CD4-positive, alpha-beta T cell treated with Interleukin-6 at 100 ng/mL for 8 hours (primary cell): ENCODE measurements around the gene ACVR1.
"Not testable (repeated sequence)": the region's sequence is repeated elsewhere in the genome, so short reads cannot be mapped to it uniquely, and the experiment has no call there.

Experiments
- DNase-seq: peaks from one replicate; pipeline ENCODE4 v3.0.0-alpha.2; 2020; ENCODE audit warnings: mixed read lengths, low spot score

ACVR1 gene

DNA sequence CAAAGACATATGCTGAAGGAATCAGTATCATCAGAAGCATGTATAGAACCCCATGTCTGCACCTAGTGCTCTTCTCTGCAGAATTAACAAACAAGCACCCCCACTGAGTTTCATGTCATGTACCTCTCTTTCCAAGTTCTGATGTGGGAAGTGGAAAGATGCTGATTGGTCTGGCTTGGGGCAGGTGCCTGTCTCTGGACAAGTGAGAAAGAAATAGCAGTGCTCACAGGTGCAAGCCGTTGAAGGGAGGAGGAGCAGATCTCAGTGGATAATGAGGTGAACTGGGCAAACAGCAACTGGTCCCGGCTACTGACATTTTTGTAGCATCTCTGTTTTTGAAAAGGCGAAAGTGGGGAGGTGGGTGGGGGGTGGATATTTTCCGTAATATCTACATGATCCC lies 17.5 kb upstream of the ACVR1 start:
- DNase-seq: no peak

DNA sequence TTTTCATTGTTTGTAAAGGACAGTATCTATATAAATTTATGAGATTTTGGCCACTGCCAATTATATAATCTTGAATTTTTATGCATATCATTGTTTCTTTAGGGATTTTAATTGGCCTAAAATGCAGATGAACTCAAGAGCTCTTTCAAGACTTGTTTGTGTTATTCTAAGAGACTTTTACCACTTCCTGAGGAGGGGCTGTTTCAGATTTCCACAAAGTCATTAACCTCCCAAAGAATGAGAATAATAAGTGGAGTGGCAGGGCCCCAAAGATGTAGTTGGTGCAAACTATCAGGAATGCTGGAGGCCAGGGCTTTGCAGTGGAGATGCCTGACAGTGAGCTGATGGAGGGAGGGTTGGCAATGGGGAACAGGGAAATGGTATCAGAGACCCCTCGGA lies 15.5 kb upstream of the ACVR1 start:
- no peak for DNase-seq

DNA sequence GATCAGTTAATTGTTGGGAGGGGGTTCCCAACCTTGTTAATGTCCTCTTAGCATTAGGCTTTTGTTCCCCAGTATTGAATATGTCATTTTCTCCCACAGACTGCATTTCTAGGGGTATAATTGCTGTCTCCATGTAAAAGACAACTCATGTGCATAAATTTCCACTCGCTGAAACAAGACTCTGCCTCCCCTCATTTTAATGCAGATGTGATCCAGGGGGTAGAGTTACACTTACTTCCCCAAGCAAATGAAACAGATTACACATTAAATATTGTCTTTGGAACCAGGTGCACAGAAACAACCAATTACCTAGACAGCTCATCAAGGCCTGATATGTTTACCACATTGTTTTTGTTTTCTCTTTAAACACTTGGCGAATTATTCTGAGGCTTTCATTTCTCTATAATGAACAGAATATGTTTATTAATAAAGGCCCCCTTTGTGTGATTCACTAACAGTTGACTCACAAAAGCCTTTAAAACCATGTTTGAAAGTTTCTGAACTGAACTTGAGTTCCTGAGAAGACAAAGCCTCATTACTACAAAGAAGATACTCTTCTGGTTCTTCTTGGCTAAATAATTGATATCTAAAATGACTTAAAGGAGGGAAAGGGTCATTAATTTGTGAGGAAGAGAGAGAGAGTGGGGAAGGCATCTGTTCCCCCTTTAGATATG lies 15.0 kb upstream of the ACVR1 start:
- DNase-seq: no peak

DNA sequence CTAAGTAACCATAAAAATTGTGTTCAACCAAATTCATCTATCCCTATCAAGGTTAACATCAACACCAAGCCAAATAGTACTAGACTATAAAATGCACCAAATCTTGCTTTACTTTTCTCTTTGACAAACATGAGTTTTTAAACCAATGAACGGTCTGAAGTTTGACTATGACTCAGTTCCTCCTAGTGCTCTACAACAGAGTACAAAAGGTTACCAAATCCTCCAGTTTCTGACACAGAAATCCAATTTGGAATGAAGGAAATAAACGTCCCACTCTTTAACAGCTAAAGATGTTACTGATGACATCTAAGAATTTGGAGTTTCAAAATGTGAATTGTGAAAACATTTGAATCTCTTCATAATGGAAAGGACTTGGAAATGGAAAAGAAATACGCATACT lies 11.8 kb upstream of the ACVR1 start:
- no peak for DNase-seq

DNA sequence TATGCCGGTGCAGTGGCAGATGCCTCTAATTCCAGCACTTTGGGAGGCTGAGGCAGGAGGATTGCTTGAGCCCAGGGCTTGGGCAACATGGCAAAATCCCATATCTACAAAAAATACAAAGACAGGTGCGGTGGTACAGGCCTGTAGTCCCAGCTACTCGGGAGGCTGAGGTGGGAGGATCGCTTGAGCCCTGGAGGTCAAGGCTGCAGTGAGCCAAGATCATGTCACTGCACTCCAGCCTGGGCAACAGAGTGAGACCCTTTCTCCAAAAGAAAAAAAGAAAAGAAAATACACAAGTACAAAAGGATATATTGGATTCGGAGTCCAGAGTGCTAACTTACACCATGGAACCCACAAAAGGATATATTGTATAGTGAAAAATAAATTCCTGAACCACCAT lies 8.4 kb upstream of the ACVR1 start:
- DNase-seq: not testable (repeated sequence)

DNA sequence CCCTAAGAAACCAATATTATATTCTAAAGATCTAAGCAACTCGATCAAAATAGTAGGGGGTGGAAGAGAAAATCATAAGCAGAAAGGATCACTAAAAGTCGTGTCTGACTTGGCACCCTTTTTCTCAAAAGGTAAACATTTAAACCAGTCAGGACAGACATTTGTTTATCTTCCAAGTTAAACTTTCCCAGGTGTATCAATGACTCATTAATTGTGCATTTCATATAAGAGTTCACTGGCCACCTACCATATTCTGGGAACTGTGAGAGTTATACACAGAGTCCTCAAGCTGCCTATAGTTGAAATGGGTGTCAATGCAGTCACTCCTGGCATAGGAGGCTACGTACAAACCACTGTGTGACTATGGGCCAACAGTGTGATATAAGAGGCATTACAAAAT lies 4.8 kb upstream of the ACVR1 start:
- DNase-seq: no peak

DNA sequence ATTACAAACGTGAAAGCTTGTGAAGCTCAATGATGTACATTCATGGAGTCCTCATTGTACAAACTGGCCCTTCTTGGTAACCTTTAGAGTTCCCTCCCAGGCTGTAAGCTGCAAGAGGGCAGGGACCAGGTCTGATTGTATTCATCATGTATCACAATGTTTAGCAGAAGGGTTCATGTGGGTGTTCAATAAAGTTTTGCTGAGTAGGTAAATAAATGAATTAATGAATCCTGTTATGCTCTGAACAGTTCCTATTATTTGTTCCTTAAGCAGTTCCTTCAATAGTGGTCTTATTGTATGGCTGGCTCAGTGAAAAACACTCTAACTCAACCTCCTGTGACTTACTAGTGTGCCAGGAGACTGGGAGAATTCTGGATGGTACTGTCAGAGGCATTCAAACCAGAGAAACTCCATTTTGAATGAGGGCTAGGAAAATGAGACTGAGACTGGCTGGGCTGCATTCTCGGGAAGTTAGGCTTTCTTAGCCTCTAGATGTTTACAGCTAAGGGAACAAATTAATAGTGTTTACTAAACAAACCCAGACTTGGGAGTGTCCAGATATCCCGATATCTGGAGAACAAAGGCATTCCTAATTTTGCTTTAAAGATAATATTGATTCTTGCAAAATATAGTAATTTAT lies 1.8 kb upstream of the ACVR1 start:
- DNase-seq: no peak

DNA sequence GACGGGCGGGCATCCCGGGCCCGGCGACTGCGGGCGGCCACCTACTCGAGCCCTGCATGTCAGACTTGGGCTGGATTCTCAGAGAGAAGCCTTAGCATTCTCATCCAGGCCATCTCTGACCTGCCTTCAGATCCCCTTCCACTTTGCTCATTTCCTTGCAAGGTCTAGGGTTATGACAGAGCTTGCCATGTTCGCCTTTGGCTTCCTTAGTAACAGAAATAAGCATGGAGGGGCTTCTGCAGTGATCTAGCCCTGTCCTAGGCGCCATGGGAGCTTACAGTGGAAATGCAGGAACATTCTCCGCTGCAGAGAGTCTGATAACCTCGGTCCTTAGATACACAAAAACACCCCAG lies 632 bp upstream of the ACVR1 start:
- DNase-seq: no peak

DNA sequence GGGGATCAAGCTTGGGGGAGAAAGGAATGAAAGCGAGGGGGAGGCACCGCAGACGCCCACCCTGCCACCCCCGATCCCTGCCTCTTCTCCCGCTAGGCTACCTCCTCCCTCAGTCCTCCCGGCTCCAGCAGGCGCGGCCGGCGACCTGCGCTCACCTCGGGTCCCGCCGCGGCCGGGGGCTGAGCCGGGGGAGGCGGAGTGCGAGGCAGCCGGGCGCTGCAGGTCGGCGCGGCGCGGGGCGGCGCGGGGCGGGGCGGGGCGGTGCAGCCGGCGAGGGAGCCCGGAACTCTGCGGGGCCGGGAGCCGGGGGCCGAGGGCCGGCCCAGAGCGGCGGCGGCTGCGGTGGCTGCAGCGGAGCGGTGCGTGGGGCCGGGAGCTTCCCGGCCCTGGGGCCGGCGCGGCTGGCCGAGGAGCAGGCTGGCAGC lies 477 bp downstream of the ACVR1 start:
- peak; percentile 27 for DNase-seq

DNA sequence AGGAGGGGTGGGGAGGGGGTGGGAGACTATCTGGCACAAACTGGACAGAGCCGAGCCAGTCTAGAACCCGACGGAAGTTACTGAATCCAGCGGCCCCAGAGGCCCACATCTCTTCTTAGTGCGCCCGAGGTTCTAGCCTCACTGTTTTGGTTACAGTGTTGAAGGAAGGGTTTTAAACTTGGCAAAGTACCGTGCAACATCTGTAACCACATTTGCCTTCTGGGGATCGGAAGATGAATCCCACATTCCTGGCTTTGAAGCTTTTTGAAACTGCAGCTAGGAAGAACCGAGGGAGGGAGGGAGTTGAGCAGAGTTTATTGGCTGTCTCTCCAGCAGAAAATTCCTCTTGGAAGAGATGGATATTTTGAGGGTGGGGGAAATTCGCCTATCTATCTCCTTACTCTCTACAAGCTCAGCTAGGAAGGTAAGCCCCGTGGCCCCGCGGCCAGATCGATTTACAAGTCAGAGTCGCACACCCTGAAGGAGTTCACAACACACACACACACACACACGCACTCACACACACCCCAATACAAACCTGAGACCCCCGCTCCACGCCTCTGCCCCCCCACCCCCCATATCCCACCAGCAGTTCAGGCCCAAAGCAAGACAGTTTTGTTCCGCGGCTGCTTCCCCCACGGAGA lies 1.0 kb downstream of the ACVR1 start:
- DNase-seq: no peak

DNA sequence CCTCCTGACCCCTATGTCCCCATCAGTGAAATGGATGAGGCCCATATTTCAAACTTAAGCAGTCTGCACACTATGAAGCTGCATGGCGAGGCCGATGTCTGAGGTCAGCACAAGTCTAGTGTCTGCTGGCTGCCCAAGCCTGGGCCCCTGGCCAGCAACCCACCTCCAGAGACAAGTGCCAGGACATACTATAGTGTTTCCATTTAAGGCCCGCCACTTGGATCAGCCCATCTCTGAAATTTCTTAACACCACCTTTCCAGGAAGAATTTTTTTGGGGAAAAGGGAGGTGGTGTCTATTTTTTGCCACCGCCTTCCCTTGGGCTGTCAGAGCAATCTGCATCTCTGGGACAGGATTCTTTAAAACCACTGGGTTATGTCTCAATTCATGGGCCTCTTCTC lies 1.8 kb downstream of the ACVR1 start:
- DNase-seq: no peak

DNA sequence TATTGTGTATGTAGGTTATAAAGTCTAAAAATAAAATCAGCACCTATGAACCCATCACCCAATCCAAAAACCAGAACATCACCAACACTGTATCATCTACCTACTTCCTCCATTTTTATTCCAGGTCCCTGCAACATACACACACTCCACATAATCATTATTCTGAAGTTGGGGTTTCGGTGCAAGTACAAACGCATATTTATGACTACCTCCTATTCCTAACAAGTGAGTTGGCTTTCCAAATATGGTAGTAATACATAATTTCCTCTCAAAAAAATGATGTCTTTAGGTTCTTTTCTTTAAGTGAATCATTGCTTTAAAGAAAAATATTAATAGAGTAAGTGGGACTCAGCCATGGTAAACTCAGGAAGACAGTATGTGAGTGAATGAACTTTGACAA lies 3.3 kb downstream of the ACVR1 start:
- DNase-seq: no peak

DNA sequence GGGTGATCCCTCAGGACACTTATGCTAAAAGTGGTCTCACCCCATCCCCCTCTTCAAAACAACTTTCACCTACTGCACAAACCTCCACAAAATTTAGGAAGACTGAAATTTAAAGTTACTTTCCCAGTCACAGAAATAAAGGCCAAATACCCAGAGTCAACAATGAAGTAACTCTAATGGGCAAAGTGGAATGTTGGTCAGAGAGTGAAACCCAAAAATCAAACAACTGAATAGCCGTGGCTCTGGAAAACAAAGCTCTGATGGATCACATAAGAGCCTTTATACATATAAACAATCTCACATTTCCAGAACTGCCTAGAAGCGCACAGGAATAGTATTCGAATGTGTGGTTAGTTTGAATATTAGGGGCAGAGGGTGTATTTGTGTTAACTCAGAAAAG lies 4.7 kb downstream of the ACVR1 start:
- no peak for DNase-seq

DNA sequence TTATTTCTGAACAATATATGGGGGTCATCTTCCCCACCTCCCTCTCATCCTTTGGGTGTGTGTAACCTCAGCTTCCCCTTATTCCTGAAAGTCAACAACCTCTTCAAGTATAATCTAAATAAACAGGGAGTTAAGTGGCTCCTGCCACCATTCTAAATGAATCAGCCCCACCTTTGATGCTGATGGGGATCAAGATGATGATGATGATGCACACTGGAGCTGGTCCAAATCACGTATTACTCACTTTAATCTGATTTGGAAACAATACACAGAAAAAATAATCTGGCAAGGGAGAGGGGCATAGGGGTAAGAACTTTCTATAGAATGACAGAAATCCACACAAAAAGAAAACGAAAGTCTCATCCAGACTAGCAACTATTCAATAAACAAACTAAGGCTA lies 7.1 kb downstream of the ACVR1 start:
- no peak for DNase-seq

DNA sequence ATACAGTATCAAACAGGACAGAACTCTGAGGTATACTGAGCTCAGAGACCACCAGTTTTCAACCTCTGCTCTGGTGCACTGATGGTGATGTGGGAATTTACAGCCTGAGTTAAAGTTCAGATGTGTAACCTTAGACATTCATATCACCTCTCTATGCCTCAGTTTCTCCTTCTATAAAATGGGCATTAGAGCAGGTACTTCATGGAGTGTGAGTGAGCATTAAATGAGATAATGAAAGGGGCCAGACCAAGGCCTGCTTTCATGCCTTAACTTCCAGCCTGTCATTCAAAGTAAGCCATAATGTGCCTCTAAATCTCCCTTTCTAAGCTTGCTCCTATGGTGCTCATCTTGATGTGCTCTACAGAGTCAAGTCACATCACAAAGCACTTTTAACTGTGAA lies 8.4 kb downstream of the ACVR1 start:
- no peak for DNase-seq

DNA sequence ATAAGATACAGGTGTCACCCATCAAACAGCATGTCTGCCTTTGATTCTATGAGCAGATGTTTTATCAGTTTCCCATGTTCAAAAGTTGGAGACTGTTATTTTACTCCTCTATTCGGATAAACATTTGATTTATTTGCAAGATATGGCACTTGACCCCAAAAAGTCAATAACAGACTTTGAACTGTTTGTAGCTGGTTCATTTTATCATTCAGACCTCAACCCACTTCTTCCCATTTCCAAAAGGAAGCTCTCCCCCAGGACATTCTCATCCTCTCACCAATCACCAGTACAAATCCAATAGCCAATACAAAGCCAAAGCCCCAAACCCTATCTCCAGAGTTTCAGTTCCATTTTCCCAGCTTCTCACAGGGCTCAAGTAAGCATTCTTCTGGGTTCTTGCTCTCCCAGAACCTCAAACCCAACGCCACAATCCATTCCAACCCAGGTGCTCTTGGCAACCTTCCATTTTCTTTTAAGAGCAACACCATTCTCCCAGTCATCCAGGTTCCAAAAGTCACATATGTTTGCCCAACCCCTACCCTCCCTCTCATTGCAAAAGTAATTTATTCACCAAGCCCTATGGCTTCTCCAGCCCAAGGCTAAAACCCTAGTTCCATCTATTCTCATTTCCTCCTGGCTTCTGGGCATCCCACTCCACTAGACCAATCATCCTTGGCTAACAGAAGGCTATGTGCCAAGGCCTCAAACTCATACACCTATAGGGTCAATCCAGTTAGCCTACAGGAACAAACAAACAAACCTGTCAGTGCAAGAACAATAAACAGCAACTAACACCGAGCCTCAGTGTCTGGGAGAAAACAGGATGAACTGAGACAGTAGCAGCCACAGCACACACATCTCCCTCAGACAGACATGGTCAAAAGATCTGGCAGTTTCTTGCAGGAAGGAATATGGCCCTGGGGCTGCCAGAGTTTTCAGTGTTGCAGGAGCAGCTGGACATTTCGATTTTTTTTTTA lies 9.2 kb downstream of the ACVR1 start:
- no peak for DNase-seq

DNA sequence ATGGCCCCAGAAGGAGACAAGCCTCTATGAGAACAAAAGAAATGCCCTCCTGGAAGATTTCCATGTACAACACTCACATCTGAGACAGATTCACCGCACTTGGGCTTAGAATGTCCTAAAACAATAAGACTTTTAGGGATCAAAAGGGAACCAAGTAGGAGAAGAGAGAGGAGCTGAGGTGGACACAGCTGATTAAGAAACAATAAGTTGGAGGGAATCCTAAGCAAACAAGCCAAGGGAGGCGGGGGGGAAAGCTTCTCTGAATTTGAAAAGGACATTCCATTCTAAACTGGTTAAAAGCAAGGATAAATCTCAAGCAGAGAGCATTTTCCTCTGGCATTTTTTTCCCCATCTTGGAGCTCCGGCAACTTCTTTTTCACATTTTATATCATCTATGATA lies 9.9 kb downstream of the ACVR1 start:
- DNase-seq: no peak

DNA sequence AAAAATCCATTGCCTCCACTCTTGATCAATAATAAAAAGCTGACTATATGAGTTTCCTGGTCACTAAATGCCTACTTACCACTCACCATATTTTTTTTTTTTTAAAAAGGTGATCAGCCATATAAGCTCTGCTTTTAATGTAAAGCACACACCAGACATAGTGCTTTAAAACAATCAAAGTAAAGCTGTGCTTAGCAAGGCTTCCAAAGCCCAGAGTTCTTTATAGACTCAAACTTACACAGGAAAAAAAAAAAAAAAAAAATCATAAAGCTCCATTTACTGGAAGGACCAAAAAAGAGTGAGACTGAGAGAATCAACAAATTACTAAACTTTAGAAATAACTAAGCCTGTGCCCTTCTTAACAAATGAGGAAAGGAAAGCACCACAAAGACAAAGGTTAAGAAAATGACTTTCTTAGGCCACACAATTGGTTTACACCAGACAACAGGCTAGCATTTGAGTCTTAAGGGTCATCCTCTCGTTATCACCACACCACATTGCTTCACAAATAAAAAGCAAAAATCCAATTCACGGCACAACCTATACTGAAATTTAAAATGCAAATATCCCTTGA lies 11.2 kb downstream of the ACVR1 start:
- DNase-seq: no peak

DNA sequence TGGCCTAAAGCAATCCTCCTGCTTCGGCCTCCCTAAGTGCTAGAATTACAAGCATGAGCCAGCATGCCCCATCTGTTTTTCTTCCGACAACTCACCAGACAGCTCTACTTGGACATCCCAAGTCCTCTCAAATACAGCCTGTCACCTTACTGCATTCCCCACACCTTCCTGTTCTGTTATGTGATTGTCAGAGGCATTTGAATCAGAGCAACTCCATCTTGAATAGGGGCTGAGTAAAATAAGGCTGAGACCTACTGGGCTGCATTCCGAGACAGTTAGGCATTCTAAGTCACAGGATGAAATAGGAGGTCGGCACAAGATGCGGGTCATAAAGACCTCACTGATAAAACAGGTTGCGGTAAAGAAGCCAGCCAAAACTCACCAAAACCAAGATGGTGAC lies 17.3 kb downstream of the ACVR1 start:
- no peak for DNase-seq

DNA sequence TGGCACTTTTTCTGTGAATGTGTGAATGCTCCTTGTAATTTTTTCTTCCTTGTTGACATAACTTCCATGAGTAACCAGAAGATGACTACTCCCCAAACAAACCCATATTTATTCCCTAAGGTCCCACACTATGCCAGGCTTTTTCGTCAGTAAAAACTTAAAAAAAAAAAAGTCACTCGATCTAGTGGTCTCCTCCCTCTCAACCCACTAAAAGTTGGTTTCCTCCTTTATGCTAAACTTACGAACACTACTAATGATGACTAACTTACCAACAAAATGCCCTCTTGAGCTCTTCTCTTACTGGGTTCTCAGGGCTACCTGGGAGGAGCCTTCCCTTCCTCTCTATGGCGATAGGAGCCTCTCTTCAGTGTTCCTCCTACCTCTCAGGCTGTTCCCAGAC lies 18.2 kb downstream of the ACVR1 start:
- no peak for DNase-seq

DNA sequence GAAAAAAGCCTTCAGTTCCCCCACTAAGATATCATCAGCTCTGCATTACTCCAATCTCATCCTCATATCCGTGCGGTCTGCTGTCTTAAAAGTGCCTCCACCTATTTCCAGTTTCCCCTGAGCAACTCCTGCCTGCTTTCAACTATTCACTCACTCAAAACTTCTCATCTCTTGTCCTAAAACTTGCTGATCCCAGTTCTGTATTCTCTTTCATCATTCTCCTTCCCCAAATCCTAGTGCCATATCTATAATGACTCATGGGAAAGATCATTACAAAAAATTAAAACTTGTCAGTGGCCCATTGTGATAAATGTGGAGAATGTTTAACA lies 20.0 kb downstream of the ACVR1 start:
- DNase-seq: no peak

DNA sequence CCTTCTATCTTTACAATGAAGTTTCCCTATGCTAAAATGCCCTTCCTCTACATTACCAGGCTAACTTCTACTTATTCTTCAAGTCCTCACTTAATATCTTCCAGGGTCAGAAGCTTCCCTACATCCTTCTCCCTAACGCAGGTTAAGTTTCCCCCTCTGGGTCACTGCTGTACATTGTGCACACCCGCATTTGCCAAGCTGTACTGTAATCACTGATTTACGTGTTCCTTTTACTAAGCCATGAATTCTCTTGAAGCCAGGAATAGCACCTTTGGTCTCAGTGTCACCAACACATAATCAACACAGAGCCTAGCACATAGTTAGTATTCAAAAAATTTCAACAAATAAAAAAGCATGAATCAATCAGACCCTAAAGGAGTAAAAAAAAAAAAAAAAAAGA lies 22.3 kb downstream of the ACVR1 start:
- DNase-seq: no peak
